CD4-positive, alpha-beta T cell treated with Interleukin-6 at 100 ng/mL for 8 hours (primary cell): ENCODE results near the gene F8A1.
A peak's percentile ranks its signal among the peaks of the same experiment; 100 is the strongest.
"Not testable (repeated sequence)": the region's sequence is repeated elsewhere in the genome, so short reads cannot be mapped to it uniquely, and the experiment has no call there.

Experiments
- DNase-seq: peaks from one replicate; pipeline ENCODE4 v3.0.0-alpha.2; 2020; ENCODE audit warnings: mixed read lengths, low spot score

The F8A1 gene

GRCh38 chrX:154886069-154886788, at the start of gene F8A1:
TSS of gene F8A1 (plus strand) at chrX:154886355. CDS start at chrX:154886375, 20 bp downstream.
- DNase-seq, result not testable (repeated sequence)

DNA sequence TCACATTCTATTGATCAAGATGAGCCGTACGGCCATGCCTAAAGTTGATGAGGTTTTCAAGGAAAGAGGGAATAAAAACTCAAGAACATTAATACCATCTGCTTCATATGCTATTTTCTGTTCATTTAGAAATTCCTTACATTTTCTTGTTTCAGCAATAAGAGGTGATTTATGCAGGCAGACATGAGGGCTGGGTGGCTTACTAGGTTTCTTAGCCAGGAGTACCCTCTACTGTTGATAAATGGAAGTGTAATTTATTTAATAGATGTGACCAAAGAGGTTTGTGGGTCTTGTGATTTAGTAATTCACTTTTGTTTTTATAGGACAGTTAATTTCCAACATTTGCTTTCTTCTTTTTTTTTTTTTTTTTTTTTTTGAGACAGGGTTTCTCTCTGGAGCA, 45.3 kb upstream of the F8A1 start:
- peak; percentile 25 for DNase-seq

DNA sequence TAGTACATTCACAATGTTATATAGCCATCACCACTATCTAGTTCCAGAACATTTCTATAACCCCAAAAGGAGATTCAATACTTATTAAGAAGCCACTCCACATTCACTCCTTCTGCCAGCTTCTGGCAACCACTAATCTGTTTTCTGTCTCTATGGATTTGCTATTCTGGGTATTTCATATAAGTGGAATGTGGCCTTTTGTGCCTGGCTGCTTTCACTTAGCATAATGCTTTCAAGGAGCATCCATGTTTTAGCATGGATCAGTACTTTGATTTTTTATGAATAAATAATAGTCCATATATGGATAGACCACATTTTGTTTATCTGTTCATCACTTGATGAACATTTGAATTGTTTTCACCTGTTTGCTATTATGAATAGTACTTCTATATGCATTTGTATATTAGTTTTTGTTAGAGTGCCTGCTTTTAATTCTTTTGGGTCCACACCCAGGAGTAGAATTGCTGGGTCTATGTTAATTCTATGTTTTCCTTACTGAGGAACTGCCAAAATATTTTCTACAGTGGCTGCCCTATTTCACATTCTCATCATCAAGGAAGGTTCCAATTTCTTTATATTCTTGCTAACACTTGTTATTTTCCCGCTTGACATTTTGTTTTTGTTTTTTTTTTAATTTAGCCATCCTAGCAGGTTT, 35.1 kb upstream of the F8A1 start:
- DNase-seq, result no peak

GRCh38 chrX:154855256-154855655, 30.9 kb upstream of the F8A1 start:
- no peak for DNase-seq

GRCh38 chrX:154868522-154868921, 17.6 kb upstream of the F8A1 start:
- not testable (repeated sequence) for DNase-seq

DNA sequence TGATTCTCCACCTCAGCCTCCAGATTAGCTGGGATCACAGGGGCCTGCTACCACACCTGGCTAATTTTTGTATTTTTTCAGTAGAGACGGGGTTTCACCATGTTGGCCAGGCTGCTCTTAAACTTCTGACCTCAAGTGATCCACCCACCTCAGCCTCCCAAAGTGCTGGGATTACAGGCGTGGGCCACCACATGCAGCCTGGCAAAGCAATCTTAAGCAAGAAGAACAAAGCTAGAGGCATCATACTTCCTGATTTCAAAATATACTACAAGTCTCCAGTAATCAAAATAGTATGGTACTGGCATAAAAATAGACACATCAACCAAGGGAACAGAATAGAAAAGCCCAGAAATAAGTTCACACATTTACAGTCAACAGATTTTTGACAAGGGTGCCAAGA, 12.8 kb upstream of the F8A1 start:
- no peak for DNase-seq

DNA sequence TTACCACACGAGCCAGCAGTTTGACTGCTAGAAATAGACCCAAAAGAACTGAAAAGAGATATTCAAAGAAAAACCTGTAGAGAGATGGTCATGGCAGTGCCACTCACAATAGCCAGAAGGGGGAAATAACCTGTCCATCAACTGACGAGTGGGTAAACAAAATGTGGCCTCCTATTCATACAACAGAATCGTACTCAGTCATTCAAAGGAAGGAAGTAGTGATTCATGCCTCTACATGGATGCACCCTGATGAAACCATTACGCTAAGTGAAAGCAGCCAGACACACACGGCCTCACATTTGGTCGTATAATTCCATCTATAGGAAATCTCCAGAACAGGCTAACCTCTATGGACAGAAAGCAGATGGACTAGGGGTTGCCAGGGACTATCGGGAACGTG, 2.1 kb upstream of the F8A1 start:
- not testable (repeated sequence) for DNase-seq

GRCh38 chrX:154885057-154885456, 1.1 kb upstream of the F8A1 start:
- DNase-seq, result not testable (repeated sequence)

- DNase-seq, result not testable (repeated sequence)
Observed at GRCh38 chrX:154885549-154885948, 606 bp upstream of the F8A1 start.

GRCh38 chrX:154886789-154887221, 650 bp downstream of the F8A1 start:
- not testable (repeated sequence) for DNase-seq

- DNase-seq, result no peak
Observed at GRCh38 chrX:154890990-154891639, 5.0 kb downstream of the F8A1 start.

DNA sequence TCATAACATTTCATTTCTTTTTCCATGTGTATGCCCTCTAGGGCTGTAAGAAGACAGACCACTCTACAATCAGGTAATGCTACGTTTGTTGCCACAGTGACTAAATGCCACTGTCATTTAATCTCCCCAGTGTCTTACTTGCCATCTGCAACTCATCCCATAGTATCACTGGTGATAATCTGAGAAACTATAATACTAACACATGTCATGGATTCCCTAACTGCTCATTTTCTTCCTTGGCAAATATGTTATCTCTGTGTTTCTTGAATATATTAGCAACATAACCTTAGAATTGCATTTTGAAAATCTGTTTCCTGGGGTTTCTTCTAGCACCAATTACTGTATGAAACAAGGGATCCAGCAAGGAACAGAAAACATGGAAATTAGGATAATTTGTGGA, 6.1 kb downstream of the F8A1 start:
- DNase-seq, result no peak

DNA sequence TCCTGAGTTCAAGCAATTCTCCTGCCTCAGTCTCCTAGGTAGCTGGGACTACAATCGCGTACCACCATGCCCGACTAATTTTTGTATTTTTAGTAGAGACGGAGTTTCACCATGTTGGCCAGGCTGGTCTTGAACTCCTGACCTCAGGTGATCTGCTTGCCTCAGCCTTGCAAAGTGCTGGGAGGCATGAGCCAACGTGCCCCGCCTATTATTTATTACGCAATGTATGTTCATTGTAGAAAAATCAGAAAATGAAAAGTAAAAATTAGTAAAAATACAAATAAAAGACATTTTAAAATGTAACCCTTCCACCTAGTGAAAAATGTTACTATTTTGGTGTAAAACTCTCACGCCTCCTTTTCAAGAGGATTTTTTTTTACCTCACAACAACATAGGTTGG, 14.2 kb downstream of the F8A1 start:
- DNase-seq, result no peak

DNA sequence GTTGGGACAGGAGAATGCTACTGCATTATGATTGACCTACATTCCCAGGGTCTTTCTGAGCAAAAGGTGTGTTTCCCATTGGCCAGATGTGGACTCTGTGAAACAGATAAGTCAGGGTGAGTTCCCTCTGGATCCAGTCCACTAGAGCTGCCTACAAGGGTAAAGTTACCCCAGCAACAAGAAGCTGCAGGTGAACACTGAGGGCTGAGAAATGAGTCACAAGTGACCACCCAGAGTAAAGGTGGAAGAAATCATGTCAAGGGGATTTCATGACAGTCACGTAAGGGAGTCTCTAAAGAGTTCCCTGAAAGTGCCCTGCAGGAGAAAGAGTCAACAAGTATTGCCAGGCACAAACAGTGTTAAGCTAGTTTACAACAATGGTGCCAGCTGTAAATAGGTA, 16.3 kb downstream of the F8A1 start:
- no peak for DNase-seq

- no peak for DNase-seq
Observed at GRCh38 chrX:154908821-154909220, 22.7 kb downstream of the F8A1 start.

GRCh38 chrX:154910048-154910447, 23.9 kb downstream of the F8A1 start:
- DNase-seq, result not testable (repeated sequence)

DNA sequence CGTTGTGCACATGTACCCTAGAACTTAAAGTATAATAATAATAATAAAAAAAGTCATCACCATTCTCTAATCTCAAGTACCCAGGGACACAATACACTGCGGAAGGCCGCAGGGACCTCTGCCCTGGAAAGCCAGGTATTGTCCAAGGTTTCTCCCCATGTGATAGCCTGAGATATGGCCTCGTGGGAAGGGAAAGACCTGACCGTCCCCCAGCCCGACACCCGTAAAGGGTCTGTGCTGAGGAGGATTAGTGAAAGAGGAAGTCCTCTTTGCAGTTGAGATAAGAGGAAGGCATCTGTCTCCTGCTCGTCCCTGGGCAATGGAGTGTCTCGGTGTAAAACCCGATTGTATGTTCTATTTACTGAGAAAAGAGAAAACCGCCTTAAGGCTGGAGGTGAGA, 24.4 kb downstream of the F8A1 start:
- not testable (repeated sequence) for DNase-seq

GRCh38 chrX:154914052-154914451, 27.9 kb downstream of the F8A1 start:
- DNase-seq, result no peak

- peak; percentile 9 for DNase-seq
Observed at GRCh38 chrX:154918060-154918483, 31.9 kb downstream of the F8A1 start.

DNA sequence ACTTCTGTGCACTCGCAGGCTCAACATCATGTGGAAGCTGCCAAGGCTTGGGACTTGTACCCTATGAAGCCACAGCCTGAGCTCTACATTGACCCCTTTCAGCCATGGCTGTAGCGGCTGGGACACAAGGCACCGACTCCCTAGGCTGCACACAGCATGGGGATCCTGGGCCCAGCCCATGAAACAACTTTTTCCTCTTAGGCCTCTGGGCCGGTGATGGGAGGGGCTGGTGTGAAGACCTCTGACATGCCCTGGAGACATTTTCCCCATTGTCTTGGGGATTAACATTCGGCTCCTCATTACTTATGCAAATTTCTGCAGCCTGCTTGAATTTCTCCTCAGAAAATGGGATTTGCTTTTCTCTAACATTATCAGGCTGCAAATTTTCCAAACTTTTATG, 38.6 kb downstream of the F8A1 start:
- DNase-seq, result not testable (repeated sequence)
